T-cell (primary cell): Measurements from ENCODE around the gene PDPN. TPM values are rescaled to one million over a fixed set of nuclear protein-coding genes. Genes with fewer than 3 reads are reported as not detected.

ENCODE experiments used
- ATAC-seq, 4 experiments: fragments of 200-7000 bp in 3 of 4; fragments of 150-1000 bp in 1 of 4; cut with Tn5 transposase; replicated peaks in 1 of 4; 1 replicate in 3 of 4; 2 replicates in 1 of 4; pipeline ENCODE4 v1.10.0; 2021; ENCODE audit warnings: moderate library complexity in 3 of 4, mild to moderate bottlenecking in 2 of 4, moderate number of reproducible peaks in 1 of 4
- CTCF ChIA-PET, 2 donors: fragments of 300-600 bp; sonication (Branson Sonifier 250); formaldehyde crosslinking; loops; one replicate each; lab custom pipeline; 2022; ENCODE audit warnings: antibody characterized with exemption in 2 of 2; lab: Charles Lee
- POLR2A ChIA-PET, 2 donors: fragments of 300-600 bp; sonication (Branson Sonifier 250); formaldehyde crosslinking; loops; one replicate each; lab custom pipeline; 2022; ENCODE audit warnings: antibody characterized with exemption in 2 of 2; lab: Charles Lee
- DNase-seq, 35 experiments: peaks; one replicate each; pipeline versions ENCODE4 v3.0.0 to v3.0.0-alpha.2; 2013 to 2023
- H3K27ac ChIP-seq: one replicate; pipeline ENCODE4 v1.5.1; 2013; ENCODE audit warnings: low read length
- H3K27me3 ChIP-seq, 2 experiments: replicated peaks in 1 of 2; 1 replicate in 1 of 2; 2 replicates in 1 of 2; pipeline versions ENCODE4 v1.6.1 to v1.7.0; 2013; ENCODE audit warnings: low read length in 1 of 2, mixed read lengths in 1 of 2; ENCODE audit not compliant: control insufficient read depth in 2 of 2, insufficient read depth in 2 of 2; ENCODE audit errors: extremely low read depth in 1 of 2
- H3K36me3 ChIP-seq, 2 donors: 1 replicate in 1 of 2; 2 replicates in 1 of 2; pipeline versions ENCODE4 v1.6.1 to v1.7.0; 2013; ENCODE audit warnings: low read length in 1 of 2; ENCODE audit not compliant: control insufficient read depth in 2 of 2, insufficient read depth in 1 of 2; ENCODE audit errors: extremely low read depth in 1 of 2
- H3K4me1 ChIP-seq, 2 experiments: 1 replicate in 1 of 2; 2 replicates in 1 of 2; pipeline versions ENCODE4 v1.6.1 to v1.7.0; 2013; ENCODE audit warnings: low read length in 2 of 2, mixed read lengths in 1 of 2; ENCODE audit not compliant: insufficient read depth in 2 of 2, control insufficient read depth in 1 of 2; ENCODE audit errors: extremely low read depth in 1 of 2
- H3K4me3 ChIP-seq, 2 donors: 1 replicate in 1 of 2; 2 replicates in 1 of 2; pipeline versions ENCODE4 v1.5.1 to v1.7.0; 2013; ENCODE audit warnings: mild to moderate bottlenecking in 2 of 2, low read length in 1 of 2, moderate library complexity in 1 of 2; ENCODE audit not compliant: control insufficient read depth in 1 of 2; ENCODE audit errors: extremely low read depth in 1 of 2
- H3K9me3 ChIP-seq: 2 replicates; pipeline ENCODE4 v1.7.0; 2013
- H3K27ac Mint-ChIP-seq, 2 donors: one replicate each; pipeline ENCODE4 v1.8.0; 2020 to 2021; ENCODE audit warnings: mild to moderate bottlenecking in 2 of 2, mixed read lengths in 2 of 2
- H3K27me3 Mint-ChIP-seq, 2 donors: one replicate each; pipeline ENCODE4 v1.8.0; 2021 to 2022; ENCODE audit warnings: mixed read lengths in 2 of 2
- H3K36me3 Mint-ChIP-seq: one replicate; pipeline ENCODE4 v1.8.0; 2021; ENCODE audit warnings: mixed read lengths
- H3K4me1 Mint-ChIP-seq, 3 donors: one replicate each; pipeline ENCODE4 v1.8.0; 2020 to 2022; ENCODE audit warnings: mixed read lengths in 3 of 3, mild to moderate bottlenecking in 1 of 3
- H3K4me3 Mint-ChIP-seq, 3 donors: one replicate each; pipeline ENCODE4 v1.8.0; 2020 to 2022; ENCODE audit warnings: mild to moderate bottlenecking in 3 of 3, mixed read lengths in 3 of 3, moderate library complexity in 3 of 3
- H3K9me3 Mint-ChIP-seq, 3 donors: one replicate each; pipeline ENCODE4 v1.8.0; 2020 to 2022; ENCODE audit warnings: mixed read lengths in 3 of 3
- WGBS: methylation state at CpG from one replicate; pipeline ENCODE4 v1.1.5; 2013; ENCODE audit warnings: missing lambda C conversion rate; ENCODE audit not compliant: insufficient coverage; 5-methylcytosine and 5-hydroxymethylcytosine counted together
- total RNA-seq, 35 experiments: library from RNA in 6 of 35; stranded (reverse) in 6 of 35; fragments of 120-200 nt in 1 of 35; gene quantifications; one replicate each; pipeline versions ENCODE4 v1.2.1 to v1.2.4 and lab custom pipeline; 2013 to 2026

Gene PDPN, protein sequence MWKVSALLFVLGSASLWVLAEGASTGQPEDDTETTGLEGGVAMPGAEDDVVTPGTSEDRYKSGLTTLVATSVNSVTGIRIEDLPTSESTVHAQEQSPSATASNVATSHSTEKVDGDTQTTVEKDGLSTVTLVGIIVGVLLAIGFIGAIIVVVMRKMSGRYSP
- under 1 TPM in 1 of 5 donors, not detected in 4; 0.61 TPM for total RNA-seq
- not detected for total RNA-seq (2013)
- 0 to 0.18 (median 0) reads per million in 29 experiments for total RNA-seq (lab: John Stamatoyannopoulos, UW)

DNA sequence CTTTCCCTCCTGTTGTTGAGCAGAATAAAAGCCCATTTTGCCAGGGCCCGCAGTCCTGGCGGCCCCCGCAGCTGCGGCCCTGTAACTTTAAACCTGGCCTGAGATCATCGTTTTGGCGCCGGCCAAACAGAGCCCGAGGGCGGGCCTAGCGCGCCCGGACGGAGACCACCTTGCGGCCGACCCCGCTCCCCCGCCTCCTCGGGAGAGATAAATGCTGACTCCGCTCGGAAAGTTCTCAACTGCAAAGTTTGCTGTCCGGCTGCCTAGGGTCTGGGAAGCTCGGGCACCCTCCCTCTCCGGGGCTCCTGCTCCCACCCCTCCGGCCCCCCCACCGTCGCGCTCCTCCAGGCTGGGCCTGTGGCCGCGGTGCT lies at the start of gene PDPN:
Gene PDPN (plus strand): TSS at position 238 of the 371 bp plus-strand sequence. CDS start 202 bp downstream, outside the sequence.
- Histone ChIP-seq H3K36me3 (no peaks in the 10 kb centered on the region), H3K27ac (no peak within 1 kb of the TSS), H3K4me1 (no peaks in the 10 kb centered on the region), H3K9me3 (no peaks in the 10 kb centered on the region), H3K27me3 (peaks cover 16 to 52% of the 10 kb centered on the region in 2 experiments), H3K4me3 (no peak within 1 kb of the TSS)
- Mint-ChIP-seq H3K27me3 (peaks cover 47 to 75% of the 10 kb centered on the region in 2 donors), H3K36me3 (no peaks in the 10 kb centered on the region), H3K9me3 (no peaks in the 10 kb centered on the region), H3K27ac (no peak within 1 kb of the TSS), H3K4me1 (no peaks in the 10 kb centered on the region), H3K4me3 (no peak within 1 kb of the TSS)
- POLR2A ChIA-PET: no interaction called here
- CTCF ChIA-PET: no interaction called here
- no peak for DNase-seq
- WGBS: 9% methylated on average over 29 of the region's 29 CpGs
- ATAC-seq: no peak

DNA sequence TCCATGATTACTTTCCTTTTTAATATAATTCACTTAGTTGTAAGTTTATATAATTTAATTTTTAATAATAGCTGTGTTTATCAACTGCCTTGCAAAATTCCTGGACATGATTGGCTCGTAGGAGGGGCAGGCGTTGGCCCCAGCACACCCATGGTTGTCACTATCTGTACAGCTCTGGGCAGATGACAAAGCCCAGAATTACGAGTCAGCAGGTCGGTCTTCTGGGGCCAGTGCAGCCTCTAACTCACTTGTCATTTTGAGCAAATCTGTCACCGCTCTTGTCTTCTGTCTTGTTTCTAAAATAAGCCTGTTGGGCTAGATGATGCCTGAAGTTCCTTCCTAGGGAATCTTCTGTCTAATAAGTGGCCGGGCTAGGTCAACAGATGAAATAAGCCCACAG lies 48.4 kb upstream of the PDPN start:
- no peak for DNase-seq
- Histone ChIP-seq H3K9me3 (no peaks in the 10 kb centered on the region), H3K36me3 (no peaks in the 10 kb centered on the region), H3K27ac (no peak overlapping the region), H3K4me1 (no peaks in the 10 kb centered on the region), H3K27me3 (peaks cover 0 to 4% of the 10 kb centered on the region in 2 experiments), H3K4me3 (no peak overlapping the region)
- H3K27ac Mint-ChIP-seq: no peak overlapping the region
- POLR2A ChIA-PET: no interaction called here
- peaks cover 1 to 6% (median 4%) of the 10 kb centered on the region in 3 donors for H3K4me1 Mint-ChIP-seq
- peaks cover 0 to 10% of the 10 kb centered on the region in 2 donors for H3K27me3 Mint-ChIP-seq
- ATAC-seq: no peak
- H3K36me3 Mint-ChIP-seq: no peaks in the 10 kb centered on the region
- no peak overlapping the region for H3K4me3 Mint-ChIP-seq
- no peaks in the 10 kb centered on the region for H3K9me3 Mint-ChIP-seq
- 81% methylated on average over 5 of the region's 6 CpGs for WGBS
- CTCF ChIA-PET: no interaction called here

DNA sequence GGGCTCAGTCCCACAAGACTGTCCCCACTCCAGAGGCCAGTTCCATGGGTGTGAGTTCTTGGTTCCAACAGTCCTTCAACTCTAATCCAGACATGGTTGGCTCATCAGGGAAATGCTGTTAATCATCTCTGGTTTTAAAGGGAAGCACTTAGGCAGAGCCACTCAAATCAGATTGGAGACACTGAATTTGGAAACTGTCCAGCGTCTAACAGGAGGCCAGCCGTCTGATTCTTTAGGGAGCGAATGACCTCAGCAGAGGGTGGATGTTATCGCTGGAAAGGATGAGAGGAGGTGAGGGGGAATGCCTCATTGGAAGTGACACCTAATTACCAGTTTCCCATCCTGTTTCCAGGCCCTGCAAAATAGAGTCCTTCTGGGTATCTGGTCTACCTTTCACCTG lies 47.1 kb upstream of the PDPN start:
- POLR2A ChIA-PET: no interaction called here
- no peak overlapping the region for H3K27ac ChIP-seq
- peaks cover 0 to 7% of the 10 kb centered on the region in 2 experiments for H3K27me3 ChIP-seq
- Mint-ChIP-seq H3K9me3 (no peaks in the 10 kb centered on the region), H3K4me1 (no peaks in the 10 kb centered on the region), H3K27me3 (peaks cover 0 to 7% of the 10 kb centered on the region in 2 donors), H3K27ac (no peak overlapping the region), H3K36me3 (no peaks in the 10 kb centered on the region), H3K4me3 (no peak overlapping the region)
- no peaks in the 10 kb centered on the region for H3K9me3 ChIP-seq
- DNase-seq (no peak), ATAC-seq (no peak)
- H3K4me1 ChIP-seq: no peaks in the 10 kb centered on the region
- CTCF ChIA-PET: no interaction called here
- H3K4me3 ChIP-seq: no peak overlapping the region
- H3K36me3 ChIP-seq: no peaks in the 10 kb centered on the region
- 50% methylated on average over 1 of the region's 4 CpGs for WGBS

DNA sequence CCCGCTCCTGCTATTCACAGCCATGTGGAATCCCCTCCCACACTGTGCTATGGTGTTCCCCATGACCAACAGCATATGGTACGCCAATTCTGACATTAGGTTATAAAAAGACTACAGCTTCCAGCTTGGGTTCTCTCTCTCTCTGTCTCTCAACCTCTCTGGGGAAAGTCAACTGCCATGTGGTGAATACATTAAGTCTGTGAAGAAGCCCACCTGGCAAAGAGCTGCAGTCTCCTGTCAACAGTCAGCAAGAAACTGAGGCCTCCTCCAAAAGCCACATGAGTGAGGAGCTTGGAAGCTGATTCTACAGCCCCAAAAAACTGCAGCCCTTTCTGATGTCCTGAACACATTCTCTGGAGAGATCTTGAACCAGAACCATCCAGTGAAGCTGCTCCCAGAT lies 44.8 kb upstream of the PDPN start:
- H3K9me3 Mint-ChIP-seq: no peaks in the 10 kb centered on the region
- WGBS: 100% methylated on average over 1 of the region's 2 CpGs
- peaks cover 0 to 10% of the 10 kb centered on the region in 2 experiments for H3K27me3 ChIP-seq

DNA sequence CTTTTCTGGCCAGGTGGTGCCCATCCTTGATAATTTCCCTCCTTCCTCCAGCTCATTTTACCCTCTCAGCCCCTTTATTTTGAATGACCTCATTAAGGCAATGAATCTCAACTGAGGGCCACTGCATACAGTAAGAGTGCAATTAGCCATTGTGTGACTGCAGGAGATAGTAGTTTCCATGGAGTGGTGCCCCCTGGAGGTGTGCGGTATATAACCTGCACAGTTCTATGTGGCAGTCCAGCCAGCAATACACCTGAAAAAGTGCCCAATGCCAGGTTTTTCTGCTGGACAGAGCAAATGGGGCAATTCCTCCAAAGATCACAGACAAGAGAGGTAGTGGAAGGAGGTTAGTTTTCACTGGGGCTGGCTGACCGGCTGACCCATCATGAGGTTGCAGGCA lies 43.9 kb upstream of the PDPN start:
- Mint-ChIP-seq H3K27me3 (peaks cover 2 to 7% of the 10 kb centered on the region in 2 donors), H3K4me3 (no peak overlapping the region), H3K36me3 (no peaks in the 10 kb centered on the region), H3K9me3 (no peaks in the 10 kb centered on the region), H3K27ac (no peak overlapping the region), H3K4me1 (no peaks in the 10 kb centered on the region)
- no peaks in the 10 kb centered on the region for H3K4me1 ChIP-seq
- DNase-seq: no peak
- POLR2A ChIA-PET: no interaction called here
- CTCF ChIA-PET: interaction anchor here in 1 of 2 donors (0.6 kb wide), 1 partner anchor 21 kb away, joined by 8 read pairs; no protein-coding TSS in a partner anchor
- H3K4me3 ChIP-seq: no peak overlapping the region
- H3K36me3 ChIP-seq: no peaks in the 10 kb centered on the region
- H3K9me3 ChIP-seq: no peaks in the 10 kb centered on the region
- WGBS: 100% methylated on average over 1 of the region's 2 CpGs
- ATAC-seq: no peak
- H3K27ac ChIP-seq: no peak overlapping the region
- peaks cover 0 to 14% of the 10 kb centered on the region in 2 experiments for H3K27me3 ChIP-seq

More for the DNA sequence above, 44.8 kb upstream of the PDPN start:
- Histone ChIP-seq H3K4me3 (no peak overlapping the region), H3K36me3 (no peaks in the 10 kb centered on the region), H3K27ac (no peak overlapping the region), H3K4me1 (no peaks in the 10 kb centered on the region), H3K9me3 (no peaks in the 10 kb centered on the region)
- ATAC-seq (no peak), DNase-seq (no peak)
- H3K27me3 Mint-ChIP-seq: peaks cover 0 to 7% of the 10 kb centered on the region in 2 donors
- POLR2A ChIA-PET: no interaction called here
- CTCF ChIA-PET: no interaction called here
- H3K27ac Mint-ChIP-seq: no peak overlapping the region
- no peaks in the 10 kb centered on the region for H3K4me1 Mint-ChIP-seq
- H3K4me3 Mint-ChIP-seq: no peak overlapping the region
- H3K36me3 Mint-ChIP-seq: no peaks in the 10 kb centered on the region

DNA sequence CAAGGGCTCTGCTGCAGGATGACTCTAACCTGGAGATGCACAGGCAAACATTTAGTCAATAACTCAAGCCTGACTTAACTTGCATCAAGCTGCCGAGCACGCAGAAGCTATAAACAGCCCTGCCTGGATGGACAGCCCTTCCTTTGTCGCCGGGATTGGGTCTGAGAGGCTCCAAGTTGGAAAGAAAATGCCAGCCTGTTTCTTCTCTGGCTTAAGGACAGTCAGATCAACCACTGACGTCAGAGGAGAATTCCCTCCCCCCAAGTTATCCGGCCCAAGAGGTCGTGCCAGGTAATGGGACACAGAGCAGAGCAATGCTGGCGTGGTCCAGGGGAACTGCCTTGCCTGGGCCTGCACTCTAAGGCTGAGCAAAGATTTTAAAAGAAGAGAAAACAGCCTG lies 42.8 kb upstream of the PDPN start:
- no peaks in the 10 kb centered on the region for H3K4me1 Mint-ChIP-seq
- no peak overlapping the region for H3K4me3 Mint-ChIP-seq
- Histone ChIP-seq H3K9me3 (no peaks in the 10 kb centered on the region), H3K36me3 (no peaks in the 10 kb centered on the region), H3K4me3 (no peak overlapping the region), H3K27ac (no peak overlapping the region), H3K4me1 (no peaks in the 10 kb centered on the region), H3K27me3 (peaks cover 0 to 14% of the 10 kb centered on the region in 2 experiments)
- H3K27ac Mint-ChIP-seq: no peak overlapping the region
- POLR2A ChIA-PET: no interaction called here
- H3K36me3 Mint-ChIP-seq: no peaks in the 10 kb centered on the region
- CTCF ChIA-PET: no interaction called here
- peaks cover 3 to 4% of the 10 kb centered on the region in 2 donors for H3K27me3 Mint-ChIP-seq
- no peaks in the 10 kb centered on the region for H3K9me3 Mint-ChIP-seq
- 86% methylated on average over 5 of the region's 8 CpGs for WGBS
- DNase-seq (no peak), ATAC-seq (no peak)
